GM12892 (cell line): ENCODE data around the gene GSN.

ENCODE experiments used
- POLR2A ChIP-seq: IDR thresholded peaks from 2 replicates; pipeline ENCODE4 v1.6.1; 2011; ENCODE audit warnings: low read depth, low read length, control low read depth
- POLR2AphosphoS5 ChIP-seq: IDR thresholded peaks from 2 replicates; pipeline ENCODE4 v1.6.1; 2011; ENCODE audit warnings: low read depth, low read length, control low read depth
- TAF1 ChIP-seq: IDR thresholded peaks from 2 replicates; pipeline ENCODE4 v1.6.1; 2011; ENCODE audit warnings: low read depth, mild to moderate bottlenecking, control low read depth, low read length, borderline replicate concordance

- no peak for TF ChIP-seq POLR2A
- no peak for TF ChIP-seq POLR2AphosphoS5
- no peak for TF ChIP-seq TAF1
Measured at GRCh38 chr9:121299467-121300282, 31.7 kb downstream of the GSN start.
